Measurements from ENCODE around the gene KCNMB3.

DNA sequence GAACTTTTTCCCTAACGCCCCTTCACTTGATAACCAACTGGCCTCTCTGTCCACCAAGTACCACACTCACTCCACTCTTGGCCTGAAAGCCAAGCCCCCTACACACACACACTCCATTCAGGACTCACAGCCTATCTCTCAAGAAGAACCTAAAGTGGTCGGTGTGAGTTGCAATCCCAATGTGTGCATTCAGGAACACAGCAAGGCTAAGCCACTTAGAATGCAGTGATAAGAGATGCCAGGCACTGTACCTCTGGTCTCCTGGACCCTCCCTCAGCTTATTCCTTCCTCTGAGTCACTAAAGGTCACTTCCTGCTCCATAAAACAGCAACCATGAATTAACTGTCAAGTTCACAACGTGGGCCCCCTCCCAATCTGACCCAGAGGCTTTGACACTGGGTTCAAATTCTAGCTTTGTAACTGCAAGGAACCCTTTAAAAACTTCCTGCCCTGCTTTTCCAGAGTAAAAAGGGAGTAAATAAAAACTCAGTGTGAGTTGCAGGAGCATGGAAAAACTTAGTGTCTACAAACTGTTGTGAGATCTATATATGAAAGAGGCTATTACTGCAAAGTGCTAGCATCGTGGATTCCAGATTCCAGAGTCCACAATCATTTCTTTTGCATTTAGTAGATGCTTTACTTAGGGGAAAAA is 17.6 kb upstream of the KCNMB3 start:
- TF ChIP-seq POLR2A (IDR thresholded peaks at IDR 0.05; ENCODE audit: low read depth) = no peak
- TF ChIP-seq EP300 (IDR thresholded peaks at IDR 0.05) = no peak

Measured in esophagus muscularis mucosa (tissue), 2 donors.